ENCODE results near the gene NOC4L.
"Not testable (repeated sequence)": the region's sequence is repeated elsewhere in the genome, so short reads cannot be mapped to it uniquely, and the experiment has no call there.

Gene NOC4L

DNA sequence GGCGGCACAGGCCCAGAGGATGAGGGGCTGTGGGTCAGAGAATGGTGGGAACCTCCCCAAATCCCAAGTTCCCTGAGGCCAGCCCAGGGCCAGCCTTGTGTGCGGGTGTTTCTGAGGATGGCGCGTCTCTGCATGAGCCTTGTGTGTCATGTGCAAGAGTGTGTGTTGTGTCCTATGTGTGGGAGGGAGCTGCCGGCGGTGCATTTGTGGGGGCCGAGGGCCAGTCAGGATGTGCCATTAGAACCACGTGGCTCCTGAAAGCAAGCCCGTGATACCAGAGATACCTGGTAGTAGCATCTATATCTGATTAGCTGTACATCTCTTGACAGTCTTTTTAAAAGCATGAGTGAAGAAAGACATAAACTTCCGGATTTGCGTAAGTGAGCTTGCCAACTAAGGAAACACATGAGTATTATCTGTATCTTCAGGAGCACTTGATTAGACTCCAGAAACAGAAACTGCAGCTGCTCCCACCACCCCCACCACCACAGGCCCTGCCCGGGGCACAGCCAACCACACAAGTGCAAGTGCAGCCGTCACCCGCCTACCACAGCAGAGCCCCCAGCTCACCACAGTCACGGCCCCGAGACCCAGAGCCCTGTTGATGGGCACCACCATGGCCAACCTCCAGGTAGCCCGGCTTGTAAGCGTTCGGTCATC, 19.4 kb upstream of the NOC4L start:
- DNase-seq: peak; percentile 42 to 49 (median 48)

DNA sequence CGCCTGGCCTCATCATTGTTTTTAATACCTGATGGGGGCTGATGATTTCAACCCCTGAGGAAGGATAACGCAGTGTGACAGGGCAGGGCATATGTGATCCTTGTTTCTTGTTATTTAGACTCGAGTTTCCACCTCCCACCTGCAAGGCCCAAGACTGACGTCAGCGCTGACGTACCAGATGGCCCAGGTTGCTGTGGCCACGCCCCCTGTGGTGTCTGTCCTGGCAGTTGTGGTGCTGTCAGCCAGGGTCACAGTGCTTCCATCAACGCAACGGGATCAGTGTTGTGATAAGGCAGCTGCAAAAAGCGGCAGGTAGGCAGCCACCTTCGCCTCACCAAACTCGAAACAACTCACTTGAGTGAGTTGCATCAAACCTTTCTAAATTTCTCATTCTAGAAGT, 18.5 kb upstream of the NOC4L start:
- no peak for DNase-seq

DNA sequence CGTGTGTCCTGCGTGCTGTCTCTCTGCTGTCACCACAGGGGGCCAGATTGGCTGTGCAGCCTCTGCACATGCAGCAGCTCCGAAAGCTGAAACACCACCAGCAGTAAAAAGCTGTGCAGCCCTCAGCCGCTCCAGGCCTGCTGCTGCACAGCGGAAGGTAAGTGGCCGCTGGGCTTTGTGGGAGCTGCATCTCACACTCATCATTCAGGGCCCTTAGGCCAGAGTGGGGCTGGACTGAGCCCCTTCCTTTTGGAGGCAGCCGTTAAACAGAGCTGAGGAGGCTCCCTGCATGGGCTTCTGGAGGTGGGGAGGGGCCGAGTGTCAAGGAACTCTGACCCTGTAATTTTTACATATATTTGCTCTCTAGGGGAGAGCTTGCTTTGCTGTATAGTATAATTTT, 17.2 kb upstream of the NOC4L start:
- no peak for DNase-seq

DNA sequence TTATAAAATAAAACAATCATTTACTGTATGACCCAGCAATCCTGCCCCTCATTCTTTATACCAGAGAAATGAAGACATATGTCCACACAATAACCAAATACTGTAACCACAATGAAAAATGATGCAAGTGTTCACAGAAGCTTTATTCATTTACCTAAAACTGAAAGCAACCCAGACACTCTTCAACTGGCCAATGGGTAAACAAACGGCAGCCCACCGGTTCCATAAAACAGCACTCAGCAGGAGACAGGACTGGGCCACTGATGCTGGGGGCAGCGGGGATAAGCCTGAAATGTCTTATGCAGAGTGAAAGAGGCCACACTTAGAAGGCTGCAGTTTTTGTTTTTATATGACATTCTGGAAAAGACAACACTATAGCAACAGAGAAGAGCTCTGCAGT, 15.2 kb upstream of the NOC4L start:
- DNase-seq: no peak

DNA sequence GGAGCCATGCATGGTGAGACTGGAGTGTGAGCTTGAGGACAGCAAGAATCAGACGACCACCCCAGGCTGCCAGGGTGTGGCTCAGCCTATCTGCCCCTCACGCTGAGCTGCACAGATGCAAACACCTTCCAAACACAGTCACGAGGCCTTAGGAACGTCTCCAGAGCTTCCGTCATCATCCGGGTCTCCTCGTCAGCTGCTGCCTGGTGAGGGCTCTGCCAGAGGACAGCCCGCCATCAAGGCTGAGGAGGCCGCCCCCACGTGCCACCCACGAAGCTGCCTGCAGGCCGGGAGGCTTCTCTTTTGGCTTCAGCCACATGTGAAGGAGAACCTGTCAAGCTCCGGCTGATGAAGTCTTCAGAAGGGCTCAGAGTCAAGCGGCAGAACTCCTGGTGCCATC, 13.6 kb upstream of the NOC4L start:
- DNase-seq: no peak

DNA sequence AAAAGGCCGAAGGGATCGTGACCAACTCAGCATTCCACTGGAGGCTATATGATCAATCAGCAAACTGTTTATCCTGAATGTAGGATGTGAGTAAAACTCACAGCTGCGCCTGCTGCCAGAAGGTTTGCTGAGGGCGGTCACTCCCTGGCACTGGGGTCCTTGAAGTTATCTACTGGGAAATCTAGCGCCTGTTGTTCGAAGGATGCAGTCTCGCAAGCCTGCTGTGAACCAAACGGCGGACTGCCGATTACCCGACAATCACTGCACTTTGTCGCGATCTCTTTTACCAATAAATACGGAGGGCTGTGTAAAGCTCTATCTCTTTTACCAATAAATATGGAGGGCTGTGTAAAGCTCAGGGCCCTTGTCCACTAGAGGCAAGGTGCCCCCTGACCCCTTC, 13.0 kb upstream of the NOC4L start:
- DNase-seq: no peak

DNA sequence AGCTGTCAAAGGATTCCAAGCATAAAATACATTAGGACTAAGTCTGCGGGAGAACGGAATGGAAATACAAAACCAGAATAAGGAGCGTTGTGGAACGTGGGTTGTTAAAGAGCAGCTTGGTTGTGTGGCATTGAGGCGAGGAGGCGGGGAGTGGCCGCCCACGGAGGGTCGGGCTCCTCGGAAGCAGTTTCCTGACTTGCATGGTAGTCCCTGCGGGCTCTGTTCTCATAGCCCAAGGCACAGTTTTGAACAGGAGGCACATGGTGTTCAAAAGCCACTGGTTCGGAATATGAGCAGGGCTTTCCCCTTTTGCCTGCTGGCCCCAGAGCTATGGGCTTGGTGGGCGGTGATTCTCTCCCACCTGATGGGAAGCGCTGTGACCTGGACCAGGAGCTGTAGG, 12.3 kb upstream of the NOC4L start:
- no peak for DNase-seq

DNA sequence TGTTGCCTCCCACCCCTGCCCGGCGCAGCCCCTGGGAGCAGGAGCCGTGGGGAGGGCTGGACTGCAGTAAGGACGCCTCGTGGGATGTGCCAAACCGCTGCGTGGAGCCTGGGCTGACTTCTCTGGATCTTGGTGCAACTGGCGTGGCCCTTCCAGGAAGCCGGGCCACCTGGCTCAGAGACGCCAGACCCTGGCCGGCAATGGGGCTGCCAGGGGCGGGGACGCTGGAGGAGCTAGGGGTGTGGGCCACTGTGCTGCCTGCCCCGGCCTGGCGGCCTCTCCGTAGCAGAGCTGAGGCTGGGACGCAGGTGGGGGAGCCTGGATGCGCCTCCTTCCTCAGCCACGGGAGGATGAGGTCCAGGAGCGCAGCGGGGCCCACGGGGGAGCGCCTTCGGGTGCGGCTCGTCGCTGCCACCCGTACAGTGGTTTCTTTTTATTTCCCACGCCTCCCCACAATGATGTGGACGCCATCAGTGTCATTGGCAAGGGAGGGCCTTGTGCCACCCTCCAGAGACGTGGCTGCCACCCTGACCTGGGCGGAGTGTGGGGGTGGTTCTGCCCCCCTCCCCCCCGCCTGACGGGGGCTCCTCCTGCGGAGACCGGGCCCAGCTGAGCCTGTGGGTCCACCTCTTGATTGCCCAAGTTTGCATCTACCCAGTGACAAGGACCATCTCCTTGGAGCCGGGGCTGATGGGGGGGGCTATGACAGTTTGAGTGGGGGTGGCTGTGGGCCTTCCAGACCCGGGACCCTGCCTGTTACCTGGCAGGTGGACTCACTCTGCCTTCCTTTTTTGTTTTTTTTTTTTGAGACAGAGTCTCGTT, 11.4 kb upstream of the NOC4L start:
- DNase-seq: no peak

DNA sequence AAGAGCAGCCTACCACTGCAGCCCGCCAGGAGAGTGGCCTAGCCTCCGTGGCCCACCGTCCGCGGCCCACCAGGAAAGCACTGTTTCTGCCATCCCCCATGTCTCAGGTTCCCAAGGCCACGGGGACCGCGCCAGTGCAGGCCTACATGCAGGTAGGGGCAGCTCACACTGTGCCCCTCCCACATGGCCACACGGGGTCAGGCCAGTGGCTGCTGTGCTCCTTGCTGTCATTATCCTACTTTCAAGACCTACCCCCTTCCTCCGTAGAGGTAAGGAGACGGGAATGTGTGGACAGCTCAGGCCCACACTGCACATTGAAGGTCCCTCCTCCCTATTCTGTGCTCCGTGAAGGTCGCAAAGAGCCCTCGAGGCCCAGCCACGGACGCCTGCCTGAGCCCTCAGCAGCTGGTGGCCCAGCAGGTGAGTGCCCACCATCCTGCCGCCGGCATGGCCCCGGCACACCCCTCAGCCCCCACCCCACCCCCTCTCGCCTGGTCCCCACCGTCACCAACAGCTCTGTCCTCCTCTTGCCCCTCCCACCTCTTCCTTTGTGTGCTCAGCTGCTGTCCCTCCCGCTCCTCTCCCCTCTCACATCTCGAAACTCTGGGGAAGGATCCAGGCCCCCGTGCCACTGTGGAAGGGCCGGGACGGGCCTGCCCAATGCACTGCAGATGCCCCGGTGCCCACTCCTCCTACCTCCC, 10.2 kb upstream of the NOC4L start:
- no peak for DNase-seq

DNA sequence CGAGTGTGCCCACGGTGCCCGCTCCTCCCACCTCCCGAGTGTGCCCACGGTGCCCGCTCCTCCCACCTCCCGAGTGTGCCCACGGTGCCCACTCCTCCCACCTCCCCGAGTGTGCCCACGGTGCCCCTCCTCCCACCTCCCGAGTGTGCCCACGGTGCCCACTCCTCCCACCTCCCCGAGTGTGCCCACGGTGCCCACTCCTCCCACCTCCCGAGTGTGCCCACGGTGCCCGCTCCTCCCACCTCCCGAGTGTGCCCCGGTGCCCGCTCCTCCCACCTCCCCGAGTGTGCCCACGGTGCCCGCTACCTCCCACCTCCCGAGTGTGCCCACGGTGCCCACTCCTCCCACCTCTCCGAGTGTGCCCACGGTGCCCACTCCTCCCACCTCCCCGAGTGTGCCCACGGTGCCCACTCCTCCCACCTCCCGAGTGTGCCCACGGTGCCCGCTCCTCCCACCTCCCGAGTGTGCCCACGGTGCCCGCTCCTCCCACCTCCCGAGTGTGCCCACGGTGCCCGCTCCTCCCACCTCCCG, 9.5 kb upstream of the NOC4L start:
- DNase-seq: not testable (repeated sequence)

DNA sequence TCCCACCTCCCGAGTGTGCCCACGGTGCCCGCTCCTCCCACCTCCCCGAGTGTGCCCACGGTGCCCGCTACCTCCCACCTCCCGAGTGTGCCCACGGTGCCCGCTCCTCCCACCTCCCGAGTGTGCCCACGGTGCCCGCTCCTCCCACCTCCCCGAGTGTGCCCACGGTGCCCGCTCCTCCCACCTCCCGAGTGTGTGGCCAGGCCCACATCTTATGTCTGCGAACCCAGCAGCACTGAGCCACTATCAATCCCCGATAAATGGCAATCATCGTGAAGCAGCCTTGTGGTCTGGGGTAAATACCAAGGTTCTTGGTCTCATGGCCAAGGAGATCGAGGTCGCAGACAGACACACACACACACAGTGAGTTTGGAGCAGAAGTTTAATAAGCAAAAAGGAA, 8.0 kb upstream of the NOC4L start:
- not testable (repeated sequence) for DNase-seq

DNA sequence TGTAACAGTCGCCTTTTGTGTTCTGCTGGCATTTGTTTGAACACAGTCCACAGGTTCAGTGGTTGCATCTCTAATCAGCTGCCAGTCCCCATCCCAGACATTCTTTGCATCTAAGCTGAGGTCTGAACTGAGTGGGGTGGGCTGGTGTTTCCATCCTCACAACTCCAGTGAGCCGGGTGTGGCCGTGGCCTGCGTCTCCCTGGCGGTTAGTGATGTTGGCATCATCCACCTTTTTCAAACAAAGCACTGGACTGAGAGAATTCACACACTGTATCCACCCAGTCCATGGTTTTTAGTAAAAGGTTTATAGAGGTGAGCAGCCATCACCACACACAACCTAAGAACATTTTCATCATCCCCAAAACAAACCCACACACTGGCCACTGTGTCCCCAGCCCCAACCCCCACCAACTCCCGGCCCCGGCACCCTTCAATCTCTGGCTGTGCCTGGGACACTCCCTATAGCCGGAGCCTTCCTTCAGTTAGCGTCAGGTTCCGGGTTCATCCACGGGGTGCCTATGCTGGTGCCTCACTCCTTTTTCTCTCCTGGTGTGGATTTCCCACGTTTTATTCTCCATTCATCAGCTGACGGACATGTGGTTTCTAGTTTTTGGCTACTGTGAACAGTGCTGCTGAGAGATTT, 6.7 kb upstream of the NOC4L start:
- DNase-seq: no peak

DNA sequence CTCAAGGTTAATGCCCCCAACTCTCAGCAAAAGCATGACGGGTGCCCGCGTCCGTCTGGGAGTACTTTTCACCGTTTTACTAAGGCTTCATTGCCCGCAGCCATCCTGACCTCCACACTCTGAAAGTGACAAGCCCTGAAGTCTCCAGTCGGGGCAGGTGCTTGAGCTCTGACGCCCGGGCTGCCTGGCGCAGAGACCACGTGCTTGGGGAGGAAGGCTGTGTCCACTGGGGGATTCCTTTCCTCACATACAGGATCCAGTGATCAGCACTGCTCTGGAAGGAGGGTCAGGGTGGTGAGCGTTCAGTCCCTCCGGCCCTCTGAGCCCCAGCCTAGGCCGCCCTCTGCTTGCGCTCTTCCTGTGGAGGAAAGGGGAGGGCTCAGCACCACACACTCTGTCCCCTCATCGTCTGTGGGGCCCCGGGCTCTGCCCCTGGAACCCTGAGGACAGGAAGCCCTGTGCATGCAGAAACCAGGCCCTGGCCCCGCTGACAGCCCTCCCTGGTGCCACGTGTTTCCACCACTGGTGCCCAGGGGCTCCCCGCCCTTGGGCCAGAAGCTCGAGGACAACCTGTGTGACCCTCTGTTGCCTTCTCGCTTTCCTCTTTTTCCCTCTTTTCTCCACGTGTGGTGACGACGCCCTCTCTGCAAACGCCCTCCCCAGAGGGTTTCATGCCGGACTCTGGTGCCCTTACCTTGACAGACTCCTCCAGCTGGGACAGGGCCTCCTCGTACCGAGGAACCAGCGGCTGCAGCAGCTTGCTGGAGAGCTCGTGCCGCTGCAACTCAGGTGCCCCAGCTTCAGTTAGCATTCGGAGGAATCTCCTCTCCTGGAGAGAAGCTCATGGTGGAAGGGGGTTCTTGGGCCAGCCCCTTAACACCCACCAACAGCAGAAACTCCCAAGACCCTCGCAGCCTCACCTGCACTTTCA, 5.1 kb upstream of the NOC4L start:
- DNase-seq: no peak

DNA sequence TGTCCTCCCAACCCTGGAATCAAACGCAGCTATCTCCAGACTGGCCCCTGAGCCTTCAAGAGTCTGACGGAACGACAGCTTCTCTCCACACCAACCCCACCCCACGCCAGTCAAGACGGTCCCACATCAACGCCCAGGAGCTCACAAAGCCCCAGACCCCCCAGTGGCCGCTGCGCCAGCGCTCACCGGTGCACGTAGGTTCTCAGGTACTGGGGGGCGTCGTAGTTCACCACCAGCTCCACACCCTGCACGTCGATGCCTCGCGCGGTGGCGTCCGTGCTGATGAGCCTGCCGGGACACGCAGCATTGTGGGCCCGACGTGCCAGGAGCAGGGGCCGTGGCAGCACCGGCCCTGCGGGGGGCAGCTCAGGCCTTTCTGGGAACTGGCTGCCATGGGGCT, 4.3 kb upstream of the NOC4L start:
- no peak for DNase-seq

DNA sequence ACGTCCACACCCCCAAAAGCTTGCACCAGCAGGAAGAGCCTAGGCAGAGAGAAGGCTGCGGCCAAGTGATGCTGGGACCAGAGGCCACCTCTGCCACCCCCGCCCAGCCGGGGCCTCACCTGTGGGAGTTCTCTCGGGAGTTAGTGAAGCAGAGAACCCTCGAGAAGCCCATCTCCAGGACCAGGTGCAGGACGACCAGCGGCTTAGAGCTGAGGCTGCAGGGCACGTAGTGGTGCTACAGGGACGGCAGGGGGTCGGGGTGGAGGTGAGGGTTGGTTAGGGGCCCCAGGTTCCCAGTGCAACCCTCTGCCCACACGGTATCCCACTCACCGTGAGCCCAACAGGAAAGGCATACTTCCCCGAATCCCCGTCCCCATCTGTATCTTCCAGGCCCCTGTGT, 3.8 kb upstream of the NOC4L start:
- no peak for DNase-seq

DNA sequence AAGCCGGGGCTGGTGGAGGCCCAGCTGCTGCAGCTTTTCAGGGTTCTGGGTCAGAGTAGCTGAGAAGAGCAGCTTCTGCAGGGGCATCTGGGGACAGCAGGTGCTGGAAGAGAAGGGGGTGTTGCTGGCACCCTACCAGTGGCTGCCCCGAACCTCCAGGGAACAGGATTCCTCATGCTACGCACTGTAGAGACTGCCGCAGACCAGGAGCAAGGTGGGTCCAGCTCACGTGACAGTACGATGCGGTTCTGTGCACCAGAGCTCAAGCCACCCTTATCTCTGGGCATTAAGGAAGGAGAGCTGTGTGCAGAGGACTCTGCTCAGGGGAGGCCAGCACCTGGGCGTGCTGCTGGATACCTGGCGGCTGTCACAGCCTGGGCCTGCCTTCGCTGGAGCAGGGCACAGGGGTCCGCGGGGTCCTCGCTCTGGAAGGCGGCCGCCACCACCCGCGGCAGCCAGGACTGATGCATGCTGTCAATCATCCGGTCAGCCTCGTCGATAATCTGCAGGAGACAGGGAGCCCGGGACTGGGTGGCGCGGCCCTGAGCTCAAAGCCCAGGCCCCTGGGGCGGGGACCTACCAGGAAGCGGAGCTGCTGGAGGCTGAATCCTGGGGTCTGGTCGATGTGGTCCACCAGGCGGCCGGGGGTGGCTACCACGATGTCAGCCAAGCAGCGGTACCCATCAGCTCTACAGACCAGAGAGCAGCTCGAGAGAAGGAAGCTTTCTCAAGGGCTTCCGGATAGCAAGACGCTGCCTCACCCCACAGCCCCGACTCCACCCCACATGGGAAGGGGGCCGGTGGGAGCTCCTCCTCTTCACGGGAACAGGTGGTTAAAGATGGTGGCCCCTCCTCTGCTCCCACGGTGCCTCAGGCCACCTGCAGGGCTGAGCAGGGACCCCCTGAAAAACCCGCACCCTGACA, 3.1 kb upstream of the NOC4L start:
- DNase-seq: no peak

DNA sequence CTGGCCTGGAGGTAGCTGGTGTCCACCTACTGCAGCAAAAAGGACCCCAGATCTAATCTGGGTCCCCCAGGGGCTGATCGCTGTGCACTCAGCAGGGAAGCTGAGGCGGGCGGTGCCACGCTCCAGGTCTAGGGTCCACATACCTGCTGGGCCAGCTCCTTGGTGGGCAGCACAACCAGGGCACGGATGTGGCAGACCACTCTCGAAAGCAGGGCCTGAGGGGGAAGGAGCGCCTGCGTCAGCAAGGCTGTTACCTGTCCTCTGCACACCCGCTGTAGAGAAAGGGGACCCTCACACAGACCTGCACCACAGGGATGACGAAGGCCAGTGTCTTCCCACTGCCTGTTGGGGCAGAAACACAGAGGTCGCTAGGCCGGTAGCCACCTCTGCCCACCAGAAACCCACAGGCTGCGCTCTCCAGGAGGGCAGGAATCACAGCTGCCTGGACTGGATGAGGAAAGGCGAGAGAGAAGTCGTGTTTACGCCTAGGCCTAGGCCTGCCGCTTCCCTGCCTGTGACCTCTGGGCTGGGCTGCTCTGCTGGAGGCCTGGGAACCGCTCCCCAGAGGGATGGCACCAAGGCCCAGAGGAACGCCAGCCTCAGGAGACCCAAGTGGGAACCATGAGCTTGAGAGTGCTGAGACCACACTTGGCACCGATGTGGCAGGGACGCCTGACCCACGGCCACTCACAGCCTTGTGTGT, 2.1 kb upstream of the NOC4L start:
- no peak for DNase-seq

DNA sequence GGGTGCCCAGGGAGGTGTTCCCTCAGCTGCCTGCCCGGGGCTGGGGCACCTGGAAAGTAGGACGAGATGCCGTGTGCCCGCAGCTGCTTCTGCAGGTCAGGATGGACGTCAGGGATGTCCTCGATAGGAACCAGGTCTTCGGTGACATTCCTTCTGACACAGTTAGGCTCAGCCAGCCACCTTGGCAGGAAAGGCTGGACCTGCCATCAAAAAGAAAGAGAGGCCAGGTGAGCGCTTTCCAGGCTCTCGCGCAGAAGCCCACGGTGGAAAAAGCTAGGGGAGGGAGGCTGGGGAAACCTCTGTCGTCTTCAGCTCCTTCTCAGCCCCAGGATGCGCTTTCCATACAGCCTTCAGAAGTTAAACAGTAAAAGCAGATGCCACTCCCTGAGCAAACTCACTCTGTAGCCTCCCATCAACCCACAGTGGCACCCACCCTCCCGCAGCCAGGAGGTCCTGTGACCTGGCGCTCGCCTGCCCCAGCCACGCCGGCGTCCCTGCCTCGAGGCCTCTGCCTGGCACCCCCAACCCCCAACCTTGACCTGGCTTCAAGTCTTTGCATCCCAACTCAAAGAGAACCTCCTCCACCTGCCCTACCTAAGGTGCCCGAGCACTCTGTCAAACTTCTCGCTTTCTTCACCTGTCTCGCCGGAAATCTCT, 1.4 kb upstream of the NOC4L start:
- no peak for DNase-seq

DNA sequence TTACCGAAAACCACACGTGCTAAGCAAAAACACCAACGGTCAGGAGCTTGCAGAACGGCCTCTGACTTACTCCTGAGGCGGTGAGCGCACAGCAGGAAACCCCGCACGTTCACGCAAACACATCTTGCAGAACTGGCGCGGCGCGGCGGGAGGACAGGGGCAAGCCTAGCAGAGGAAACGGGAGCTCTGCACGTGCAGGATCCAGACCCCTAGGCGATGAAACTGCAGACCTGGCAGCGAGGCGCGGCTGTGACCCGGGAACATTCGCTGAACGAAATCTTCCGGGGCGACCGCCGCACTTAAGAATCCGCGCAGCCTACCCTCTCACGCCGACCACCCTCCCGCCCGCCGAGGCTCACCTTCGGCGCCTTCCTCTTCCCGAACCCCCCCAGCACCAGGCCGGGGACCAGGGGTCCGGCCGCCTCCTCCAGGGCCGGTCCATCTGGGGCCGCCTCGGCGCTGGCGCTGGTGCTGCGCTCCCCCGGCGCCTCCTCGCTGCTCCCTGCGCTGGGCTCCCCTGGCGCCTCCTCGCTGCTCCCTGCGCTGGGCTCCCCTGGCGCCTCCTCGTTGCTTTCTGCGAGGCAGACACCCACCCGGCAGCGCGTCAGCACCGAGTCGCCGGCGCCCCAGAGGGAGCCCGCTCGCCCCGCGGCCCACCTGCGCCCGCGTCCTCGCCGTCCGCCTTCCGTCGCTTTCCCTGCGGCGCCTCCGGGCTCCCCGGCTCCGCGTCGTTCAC, 753 bp upstream of the NOC4L start:
- DNase-seq: peak; percentile 21 to 56 (median 29)
